K562 (cell line): ENCODE measurements around the gene TRIP6. TPM values are rescaled to one million over a fixed set of nuclear protein-coding genes. Genes with fewer than 3 reads are reported as not detected.

ENCODE experiments used
- ATF2 ChIP-seq: sonication (generic); formaldehyde crosslinking; IDR thresholded peaks from 2 replicates; pipeline ENCODE4 v1.8.1; 2022; ENCODE audit warnings: missing genetic modification reagents
- ETS1 ChIP-seq: conservative IDR thresholded peaks from 2 replicates; pipeline ENCODE4 v1.6.1; 2011; ENCODE audit warnings: low read depth, mild to moderate bottlenecking, low read length; ENCODE audit not compliant: control insufficient read depth
- HMG20B ChIP-seq: fragments of 250-450 bp; sonication (Bioruptor Pico); IDR thresholded peaks from 2 replicates; pipeline ENCODE4 v1.5.0; 2021; ENCODE audit warnings: mild to moderate bottlenecking
- MXI1 ChIP-seq: IDR thresholded peaks from 2 replicates; pipeline ENCODE4 v1.6.1; 2011; ENCODE audit warnings: low read depth, mild to moderate bottlenecking, improper control_type of control experiment, low read length
- NFATC3 ChIP-seq: fragments of 450-650 bp; IDR thresholded peaks from 2 replicates; pipeline ENCODE4 v1.6.1; 2017; ENCODE audit warnings: mild to moderate bottlenecking
- PKNOX1 ChIP-seq: fragments of 450-650 bp; IDR thresholded peaks from 2 replicates; pipeline ENCODE4 v1.6.1; 2016
- TGIF2 ChIP-seq: sonication (generic); formaldehyde crosslinking; IDR thresholded peaks from 2 replicates; pipeline ENCODE4 v1.8.1; 2022; ENCODE audit warnings: mild to moderate bottlenecking, missing genetic modification reagents, moderate library complexity
- ZBTB26 ChIP-seq: fragments of 450-650 bp; formaldehyde crosslinking; IDR thresholded peaks from 2 replicates; pipeline ENCODE4 v1.4.0; 2022; ENCODE audit warnings: missing genetic modification characterization
- ZNF695 ChIP-seq: fragments of 450-650 bp; formaldehyde crosslinking; IDR thresholded peaks from 2 replicates; pipeline ENCODE4 v1.4.0; 2020; ENCODE audit warnings: mild to moderate bottlenecking, moderate library complexity
- polyA plus RNA-seq, 8 experiments: library from polyadenylated mRNA; depleted of rRNA in 4 of 8; stranded (reverse) in 5 of 8; unstranded in 3 of 8; fragments of >200 nt; fragmentation: Nextera tagmentation in 2 of 8; fragmentation: Illumina TruSeq in 1 of 8; extraction: Ambion mirVana in 2 of 8; extraction: Trizol in 1 of 8; gene quantifications; 2 replicates each; pipeline versions ENCODE4 v1.2.1 to v1.2.3, GENCODE V29; 2011 to 2014; ENCODE audit warnings: inconsistent platforms in 1 of 8, missing spikeins in 1 of 8
- total RNA-seq, 7 experiments: library from RNA; depleted of rRNA in 6 of 7; stranded (reverse); fragments of >200 nt in 6 of 7; fragmentation: Illumina TruSeq in 2 of 7; extraction: Trizol in 2 of 7; gene quantifications; 2 replicates each; pipeline versions ENCODE4 v1.2.1 to v1.2.3, GENCODE V29; 2011 to 2021; ENCODE audit warnings: low replicate concordance in 1 of 7

Gene TRIP6
- total and polyA plus RNA-seq, 9 of the 15 experiments (the other 6 are each of a cell fraction or from before 2014, with no cell fraction given) = 5.9 to 141 (median 54.0) TPM

- TF ChIP-seq ZBTB26 (CRISPR knock-in tag) (no peak), ETS1 (peak; percentile 65; the same call in 1 of the 2 replicates), ATF2 (CRISPR knock-in tag) (no peak), TGIF2 (peak; percentile 95), ZNF695 (CRISPR knock-in tag) (no peak), MXI1 (peak; percentile 89), PKNOX1 (peak; percentile 68), HMG20B (no peak), NFATC3 (no peak)
These were observed 41.9 kb upstream of the TRIP6 start (continued) for GRCh38 chr7:100825215-100825671.
